ENCODE results near the gene PLCH2. TPM values are rescaled to one million over a fixed set of nuclear protein-coding genes. Genes with fewer than 3 reads are reported as not detected.
"Not testable (repeated sequence)": the region's sequence is repeated elsewhere in the genome, so short reads cannot be mapped to it uniquely, and the experiment has no call there.

The PLCH2 gene
- polyA plus RNA-seq, 3 donors, result 0.62 to 1.4 (median 1.3) TPM

GRCh38 chr1:2439369-2439768 lies 36.7 kb upstream of the PLCH2 start:
- no peak for DNase-seq (ENCODE audit: extremely low read depth in 1 of 11, low read depth in 9 of 11, low spot score in 4 of 11)

GRCh38 chr1:2440346-2440745 lies 35.7 kb upstream of the PLCH2 start:
- not testable (repeated sequence) for DNase-seq (ENCODE audit: extremely low read depth in 1 of 11, low read depth in 9 of 11, low spot score in 4 of 11)

DNA sequence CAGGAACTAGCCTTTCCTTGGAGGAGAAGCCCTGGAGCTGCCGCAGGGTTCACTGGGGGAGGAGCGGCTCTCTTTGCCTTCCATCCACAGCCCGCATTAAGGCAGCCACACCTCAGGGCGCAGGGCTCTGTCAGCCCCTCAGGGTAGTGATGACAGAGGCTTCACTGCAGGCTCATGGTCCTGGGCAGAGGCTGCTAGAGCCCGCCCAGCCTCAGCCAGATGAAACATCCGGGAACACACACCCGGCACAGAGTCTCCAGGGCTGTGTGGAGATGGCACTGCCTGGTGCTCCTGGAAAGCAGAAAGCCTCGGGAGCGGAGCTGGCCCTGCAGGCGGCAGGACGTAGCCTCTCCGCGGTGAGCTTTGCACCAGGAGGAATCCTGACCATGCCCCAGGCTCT lies 34.3 kb upstream of the PLCH2 start:
- DNase-seq (ENCODE audit: extremely low read depth in 1 of 11, low read depth in 9 of 11, low spot score in 4 of 11), result no peak

GRCh38 chr1:2442661-2443060 lies 33.4 kb upstream of the PLCH2 start:
- DNase-seq (ENCODE audit: extremely low read depth in 1 of 11, low read depth in 9 of 11, low spot score in 4 of 11), result no peak

- DNase-seq (ENCODE audit: extremely low read depth in 1 of 11, low read depth in 9 of 11, low spot score in 4 of 11), result no peak
Observed at GRCh38 chr1:2443277-2444137, 32.6 kb upstream of the PLCH2 start.

DNA sequence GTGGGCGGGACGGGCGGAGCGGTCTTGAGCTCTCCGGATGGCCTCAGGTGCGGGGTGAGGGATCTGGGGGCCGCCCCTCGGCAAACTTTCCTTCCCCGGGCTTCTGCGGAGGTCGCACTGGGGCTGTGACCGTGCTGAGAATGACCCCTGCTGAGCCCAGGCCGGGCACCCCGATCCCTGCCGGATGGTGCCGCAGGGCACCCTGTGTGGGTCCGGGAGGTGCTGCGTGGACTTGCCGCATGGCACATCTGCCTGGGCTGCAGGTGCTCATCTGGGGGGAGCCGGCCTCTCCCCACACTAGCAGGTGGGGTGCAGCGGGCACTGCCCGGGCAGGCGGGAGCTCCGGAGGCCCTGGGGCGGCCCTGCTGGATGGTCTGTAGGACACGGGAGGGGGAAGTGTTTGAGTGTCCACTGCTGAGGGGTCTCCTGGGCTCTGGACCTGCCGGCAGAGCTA lies 31.9 kb upstream of the PLCH2 start:
- DNase-seq (ENCODE audit: extremely low read depth in 1 of 11, low read depth in 9 of 11, low spot score in 4 of 11), result no peak

DNA sequence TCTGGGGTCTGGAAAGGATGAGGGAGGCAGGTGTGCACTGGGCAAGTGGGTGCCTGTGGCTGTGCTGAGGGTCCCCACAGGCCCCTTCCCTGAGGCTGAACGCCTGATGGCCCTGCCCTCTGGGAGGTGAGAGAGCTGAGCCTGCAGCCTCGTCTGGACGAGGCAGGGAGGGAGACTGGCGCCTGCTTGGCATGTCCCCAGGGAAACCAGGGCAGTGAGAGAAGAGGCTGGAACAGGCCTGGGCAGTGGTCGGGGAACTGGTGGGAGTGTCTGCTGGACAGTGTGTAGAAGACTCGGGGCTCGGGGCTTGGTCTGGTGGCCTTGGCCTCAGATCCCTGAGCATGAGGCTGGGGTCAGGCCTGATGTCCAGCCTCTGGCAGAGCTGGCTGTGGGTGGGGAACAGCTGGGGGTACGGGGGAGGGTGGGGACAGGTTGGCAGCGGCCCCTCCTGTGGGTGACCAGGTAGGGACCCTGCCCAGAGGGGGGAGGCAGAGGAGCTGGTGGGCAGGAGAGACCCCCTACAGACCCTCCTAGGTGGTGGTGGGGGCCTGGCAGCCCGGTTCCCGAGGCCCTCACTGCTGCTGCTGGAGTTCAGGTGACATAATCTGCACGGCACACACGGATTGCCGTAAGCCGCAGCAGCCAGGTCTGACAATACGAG lies 30.8 kb upstream of the PLCH2 start:
- no peak for DNase-seq (ENCODE audit: extremely low read depth in 1 of 11, low read depth in 9 of 11, low spot score in 4 of 11)

DNA sequence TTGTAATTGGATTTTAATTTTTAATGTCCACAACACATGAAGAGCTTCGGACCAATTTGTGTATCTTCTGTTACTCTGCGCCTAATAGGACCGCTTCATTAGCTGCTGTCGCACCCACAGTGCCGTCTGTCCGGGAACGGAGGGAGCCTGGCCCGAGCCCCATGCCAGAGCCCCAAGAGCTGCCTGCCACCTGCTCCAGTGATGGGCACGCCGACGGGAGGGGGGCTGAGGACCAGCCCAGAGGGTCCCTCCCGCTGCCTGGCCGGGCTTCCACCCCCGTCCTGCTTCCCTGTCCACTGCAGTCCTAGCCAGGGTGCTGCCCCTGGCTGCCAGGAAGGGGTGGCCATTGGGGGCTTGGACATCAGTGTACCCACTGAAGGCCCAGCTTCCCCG lies 30.3 kb upstream of the PLCH2 start:
- no peak for DNase-seq (ENCODE audit: extremely low read depth in 1 of 11, low read depth in 9 of 11, low spot score in 4 of 11)

DNA sequence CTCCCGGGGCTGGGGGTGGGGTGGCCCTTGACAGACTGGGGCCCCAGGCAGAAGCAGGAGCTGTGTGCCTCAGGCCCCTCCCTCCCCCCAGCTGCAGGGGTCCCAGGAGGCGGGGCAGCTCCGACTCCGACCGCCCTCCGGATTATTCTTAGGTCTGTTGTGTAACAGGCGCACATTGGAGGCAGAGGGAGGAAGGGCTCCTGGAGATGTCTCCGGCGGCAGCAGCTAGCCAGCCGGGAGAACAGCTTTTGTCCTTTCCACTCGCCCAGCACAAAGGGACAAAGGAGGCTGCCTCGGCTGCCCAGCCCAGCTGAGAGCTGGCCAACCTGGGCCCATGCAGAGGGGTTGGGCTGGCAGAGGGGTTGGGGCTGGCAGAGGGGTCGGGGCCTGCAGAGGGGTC lies 29.7 kb upstream of the PLCH2 start:
- no peak for DNase-seq (ENCODE audit: extremely low read depth in 1 of 11, low read depth in 9 of 11, low spot score in 4 of 11)

GRCh38 chr1:2446861-2447260 lies 29.2 kb upstream of the PLCH2 start:
- no peak for DNase-seq (ENCODE audit: extremely low read depth in 1 of 11, low read depth in 9 of 11, low spot score in 4 of 11)

- DNase-seq (ENCODE audit: extremely low read depth in 1 of 11, low read depth in 9 of 11, low spot score in 4 of 11), result no peak
Observed at GRCh38 chr1:2447276-2448097, 28.6 kb upstream of the PLCH2 start.

DNA sequence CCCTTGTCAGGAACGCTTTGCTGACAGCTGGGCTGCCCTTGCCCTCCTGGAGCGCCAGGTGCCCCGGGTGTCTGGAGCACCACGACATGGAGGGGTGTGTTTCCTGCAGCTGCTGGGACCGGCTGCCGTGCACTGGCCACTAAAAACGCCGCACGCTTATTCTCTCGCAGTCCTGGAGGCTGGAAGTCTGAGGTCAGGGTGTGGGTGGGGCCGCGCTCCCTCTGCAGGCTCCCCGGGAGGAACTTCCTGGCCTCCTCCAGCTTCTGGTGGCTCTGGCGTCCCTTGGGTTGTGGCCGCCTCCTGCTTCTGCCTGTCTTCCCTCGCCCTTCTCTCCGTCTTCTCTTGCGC lies 28.0 kb upstream of the PLCH2 start:
- DNase-seq (ENCODE audit: extremely low read depth in 1 of 11, low read depth in 9 of 11, low spot score in 4 of 11), result no peak

GRCh38 chr1:2449636-2450454 lies 26.2 kb upstream of the PLCH2 start:
- no peak for DNase-seq (ENCODE audit: extremely low read depth in 1 of 11, low read depth in 9 of 11, low spot score in 4 of 11)

DNA sequence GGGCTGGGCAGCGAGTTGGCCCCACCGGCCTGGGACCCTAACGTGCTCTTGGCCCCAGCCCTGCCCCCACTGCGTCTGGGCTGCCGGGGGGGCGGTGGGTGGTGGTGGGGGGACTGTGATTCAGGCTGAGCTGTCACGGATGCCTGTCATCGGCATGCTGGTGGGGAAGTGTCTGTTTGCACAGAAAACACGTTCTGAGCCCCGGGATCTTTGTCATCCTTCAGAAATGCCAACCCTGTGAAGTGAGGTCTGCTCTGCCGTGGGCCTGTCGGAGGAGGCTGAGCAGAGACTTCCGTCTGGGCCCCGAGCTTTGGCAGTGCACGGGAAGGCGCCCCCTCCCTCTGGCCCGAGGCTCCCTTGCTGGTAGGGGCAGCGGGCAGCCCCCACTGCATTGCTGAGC lies 24.3 kb upstream of the PLCH2 start:
- DNase-seq (ENCODE audit: extremely low read depth in 1 of 11, low read depth in 9 of 11, low spot score in 4 of 11), result no peak

DNA sequence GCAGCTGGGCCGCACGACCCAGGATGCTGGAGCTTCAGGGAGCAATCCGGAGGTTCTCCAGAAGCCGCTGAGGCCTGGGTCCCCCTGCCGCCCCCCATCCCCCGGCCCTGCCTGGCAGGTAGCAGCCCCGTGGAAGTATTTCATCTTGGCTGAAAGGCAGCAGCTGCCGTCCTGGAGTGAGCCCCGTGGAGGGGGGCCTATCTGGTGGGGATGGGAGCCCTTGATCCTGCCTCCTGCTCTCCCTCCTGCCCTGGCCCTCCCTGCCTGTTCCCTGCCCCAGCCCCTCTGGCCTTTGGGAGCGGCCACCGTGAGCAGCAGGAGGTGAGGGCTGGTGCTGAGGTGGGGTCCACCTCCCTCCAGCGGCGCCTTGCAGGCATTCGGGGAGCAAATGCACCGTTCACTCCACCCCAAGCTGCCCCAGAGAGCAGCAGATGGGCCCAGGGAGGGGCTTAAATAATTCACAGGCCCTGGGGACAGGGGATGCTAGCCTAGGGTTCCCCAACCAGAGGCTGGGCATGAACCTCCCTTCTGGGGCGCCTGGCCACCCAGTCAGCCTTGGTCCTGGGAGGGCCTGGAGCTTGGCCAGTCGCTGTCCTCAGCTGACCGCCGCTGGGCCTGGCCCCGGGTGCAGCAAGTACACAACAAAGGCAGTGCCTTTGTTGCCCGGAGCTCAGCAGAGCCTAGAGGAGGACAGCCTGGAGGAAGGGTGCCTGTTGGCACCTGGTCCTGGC lies 23.7 kb upstream of the PLCH2 start:
- DNase-seq (ENCODE audit: extremely low read depth in 1 of 11, low read depth in 9 of 11, low spot score in 4 of 11), result no peak

- DNase-seq (ENCODE audit: extremely low read depth in 1 of 11, low read depth in 9 of 11, low spot score in 4 of 11), result no peak
Observed at GRCh38 chr1:2452932-2453315, 23.2 kb upstream of the PLCH2 start.

- no peak for DNase-seq (ENCODE audit: extremely low read depth in 1 of 11, low read depth in 9 of 11, low spot score in 4 of 11)
Observed at GRCh38 chr1:2454227-2454626, 21.9 kb upstream of the PLCH2 start.

- no peak for DNase-seq (ENCODE audit: extremely low read depth in 1 of 11, low read depth in 9 of 11, low spot score in 4 of 11)
Observed at GRCh38 chr1:2455757-2456156, 20.3 kb upstream of the PLCH2 start.
